ENCODE results near the gene GALNT6.

DNA sequence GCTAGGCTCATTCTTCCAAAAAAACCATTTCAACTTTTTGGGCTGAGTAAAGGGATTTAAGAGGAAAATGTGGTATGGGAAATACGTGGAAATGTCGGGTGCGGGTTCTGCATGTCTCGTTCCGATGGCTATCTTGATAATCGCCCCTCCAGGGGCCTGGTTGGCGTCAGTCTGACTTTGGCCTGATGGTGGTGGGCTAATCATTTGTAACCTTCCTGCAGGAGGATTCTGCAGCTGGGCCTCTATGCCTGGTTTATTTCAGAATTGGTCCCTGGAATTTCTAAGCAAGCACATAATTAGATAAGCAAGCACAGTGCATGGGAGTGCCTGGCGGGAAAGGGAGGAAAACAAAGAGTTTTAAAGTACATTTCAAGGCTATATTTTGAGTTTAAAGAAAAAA, 18.6 kb upstream of the GALNT6 start:
- TF ChIP-seq, protein P1, sequence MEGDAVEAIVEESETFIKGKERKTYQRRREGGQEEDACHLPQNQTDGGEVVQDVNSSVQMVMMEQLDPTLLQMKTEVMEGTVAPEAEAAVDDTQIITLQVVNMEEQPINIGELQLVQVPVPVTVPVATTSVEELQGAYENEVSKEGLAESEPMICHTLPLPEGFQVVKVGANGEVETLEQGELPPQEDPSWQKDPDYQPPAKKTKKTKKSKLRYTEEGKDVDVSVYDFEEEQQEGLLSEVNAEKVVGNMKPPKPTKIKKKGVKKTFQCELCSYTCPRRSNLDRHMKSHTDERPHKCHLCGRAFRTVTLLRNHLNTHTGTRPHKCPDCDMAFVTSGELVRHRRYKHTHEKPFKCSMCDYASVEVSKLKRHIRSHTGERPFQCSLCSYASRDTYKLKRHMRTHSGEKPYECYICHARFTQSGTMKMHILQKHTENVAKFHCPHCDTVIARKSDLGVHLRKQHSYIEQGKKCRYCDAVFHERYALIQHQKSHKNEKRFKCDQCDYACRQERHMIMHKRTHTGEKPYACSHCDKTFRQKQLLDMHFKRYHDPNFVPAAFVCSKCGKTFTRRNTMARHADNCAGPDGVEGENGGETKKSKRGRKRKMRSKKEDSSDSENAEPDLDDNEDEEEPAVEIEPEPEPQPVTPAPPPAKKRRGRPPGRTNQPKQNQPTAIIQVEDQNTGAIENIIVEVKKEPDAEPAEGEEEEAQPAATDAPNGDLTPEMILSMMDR (conservative IDR thresholded peaks at IDR 0.05; ENCODE audit: low read length): no peak
- TF ChIP-seq EZH2phosphoT487 (IDR thresholded peaks at IDR 0.05; ENCODE audit: borderline replicate concordance): no peak

All from Loucy (cell line).